ENCODE data around the gene WDR83. TPM values are rescaled to one million over a fixed set of nuclear protein-coding genes. Genes with fewer than 3 reads are reported as not detected.
A peak's percentile ranks its signal among the peaks of the same experiment; 100 is the strongest.
"Not testable (repeated sequence)": the region's sequence is repeated elsewhere in the genome, so short reads cannot be mapped to it uniquely, and the experiment has no call there.

Gene WDR83
- total RNA-seq, 1 donor from 2014 or later = 7.2 TPM

GRCh38 chr19:12655546-12655945, 11.1 kb upstream of the WDR83 start:
- DNase-seq (ENCODE audit: low spot score) = no peak

GRCh38 chr19:12656899-12657571, 9.6 kb upstream of the WDR83 start:
- no peak for DNase-seq (ENCODE audit: low spot score)

- DNase-seq (ENCODE audit: low spot score) = no peak
Measured at GRCh38 chr19:12657966-12658365, 8.6 kb upstream of the WDR83 start.

GRCh38 chr19:12660980-12661379, 5.6 kb upstream of the WDR83 start:
- no peak for DNase-seq (ENCODE audit: low spot score)

- DNase-seq (ENCODE audit: low spot score) = no peak
Measured at GRCh38 chr19:12664406-12665280, 2.0 kb upstream of the WDR83 start.

- no peak for DNase-seq (ENCODE audit: low spot score)
Measured at GRCh38 chr19:12665281-12665573, 1.4 kb upstream of the WDR83 start.

GRCh38 chr19:12665671-12666264, 839 bp upstream of the WDR83 start:
- no peak for DNase-seq (ENCODE audit: low spot score)

GRCh38 chr19:12667731-12668302, 1.2 kb downstream of the WDR83 start:
- DNase-seq (ENCODE audit: low spot score) = no peak

- no peak for DNase-seq (ENCODE audit: low spot score)
Measured at GRCh38 chr19:12668346-12668745, 1.7 kb downstream of the WDR83 start.

- peak; percentile 90 for DNase-seq (ENCODE audit: low spot score)
Measured at GRCh38 chr19:12668932-12669269, 2.3 kb downstream of the WDR83 start.

- no peak for DNase-seq (ENCODE audit: low spot score)
Measured at GRCh38 chr19:12669270-12670158, 2.9 kb downstream of the WDR83 start.

- DNase-seq (ENCODE audit: low spot score) = no peak
Measured at GRCh38 chr19:12670159-12670928, 3.7 kb downstream of the WDR83 start.

GRCh38 chr19:12672744-12673143, 6.1 kb downstream of the WDR83 start:
- no peak for DNase-seq (ENCODE audit: low spot score)

GRCh38 chr19:12675399-12675798, 8.8 kb downstream of the WDR83 start:
- no peak for DNase-seq (ENCODE audit: low spot score)

GRCh38 chr19:12675940-12676339, 9.3 kb downstream of the WDR83 start:
- no peak for DNase-seq (ENCODE audit: low spot score)

- DNase-seq (ENCODE audit: low spot score) = no peak
Measured at GRCh38 chr19:12676384-12676792, 9.8 kb downstream of the WDR83 start.

- no peak for DNase-seq (ENCODE audit: low spot score)
Measured at GRCh38 chr19:12676928-12677327, 10.3 kb downstream of the WDR83 start.

GRCh38 chr19:12678039-12678438, 11.4 kb downstream of the WDR83 start:
- DNase-seq (ENCODE audit: low spot score) = not testable (repeated sequence)

- no peak for DNase-seq (ENCODE audit: low spot score)
Measured at GRCh38 chr19:12680034-12680433, 13.4 kb downstream of the WDR83 start.

All from mesenteric fat pad (tissue), 1 donor.